ENCODE data around the gene SIGLEC5.

Gene SIGLEC5

DNA sequence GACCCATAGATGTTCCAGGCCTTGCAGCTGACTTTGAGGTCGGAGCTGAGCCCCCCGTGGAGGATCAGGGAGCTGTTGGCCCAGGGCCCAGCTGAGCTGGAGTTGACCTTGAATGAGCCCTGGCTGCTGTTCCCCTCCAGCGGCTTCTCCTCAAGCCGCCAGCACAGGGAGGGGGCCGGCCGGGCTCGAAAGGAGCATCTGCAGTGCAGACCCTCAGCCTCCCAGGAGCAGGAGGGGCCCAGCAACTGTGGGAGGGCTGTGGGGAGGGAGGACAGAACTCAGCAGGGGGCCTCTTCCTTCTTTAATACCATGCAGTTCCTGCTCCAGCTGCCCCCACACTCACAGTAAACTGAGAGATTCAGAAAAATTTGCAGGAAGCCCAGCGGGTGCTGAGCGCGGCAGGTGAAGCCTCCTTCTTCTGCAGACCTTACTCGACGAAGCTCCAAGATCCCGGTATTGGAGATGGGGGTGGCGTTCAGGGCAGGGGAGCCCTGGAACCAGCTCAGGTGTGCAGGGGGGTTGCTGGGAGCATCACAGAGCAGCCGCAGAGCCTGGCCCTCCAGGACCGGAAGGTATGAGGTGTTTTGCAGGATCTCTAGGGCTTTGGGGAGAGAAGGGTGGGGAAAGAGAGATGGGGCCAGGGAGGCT is 2.6 kb downstream of the SIGLEC5 start:
- DNase-seq = no peak

DNA sequence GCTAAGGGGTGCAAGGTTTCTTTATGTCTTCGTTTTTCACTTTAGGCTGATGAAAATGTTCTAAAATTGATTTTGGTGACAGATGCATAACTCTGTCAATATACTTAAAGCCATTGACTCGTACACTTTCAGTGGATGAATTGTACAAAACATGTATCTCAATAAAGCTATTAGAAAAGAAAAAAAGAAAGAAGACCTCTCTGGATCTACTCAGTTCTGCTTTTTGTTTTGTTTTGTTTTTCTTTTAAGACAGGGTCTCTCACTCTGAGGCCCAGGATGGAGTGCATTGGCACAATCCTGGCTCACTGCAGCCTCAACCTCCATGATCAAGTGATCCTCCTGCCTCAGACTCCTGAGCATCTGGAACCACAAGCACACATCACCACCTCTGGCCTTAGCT is 3.5 kb downstream of the SIGLEC5 start:
- no peak for DNase-seq

DNA sequence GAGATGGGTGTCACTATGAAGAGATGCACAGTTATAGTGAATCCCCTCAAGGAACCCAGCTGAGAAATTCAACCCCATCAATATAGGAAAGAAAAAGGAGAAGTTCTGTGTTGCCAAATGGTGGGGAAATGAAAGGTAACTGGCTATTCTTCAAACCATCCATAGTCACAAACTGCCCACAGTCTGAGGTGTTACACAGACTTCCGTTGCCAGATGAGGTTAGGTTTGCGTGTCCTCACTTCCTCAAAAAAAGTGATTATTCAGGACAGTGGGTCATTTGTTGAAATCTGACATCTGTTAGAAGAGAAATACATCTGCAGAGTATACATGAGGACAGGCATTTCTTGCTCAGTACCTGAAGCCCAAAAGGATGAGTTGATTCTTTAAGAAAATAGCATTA is 9.0 kb downstream of the SIGLEC5 start:
- no peak for DNase-seq

DNA sequence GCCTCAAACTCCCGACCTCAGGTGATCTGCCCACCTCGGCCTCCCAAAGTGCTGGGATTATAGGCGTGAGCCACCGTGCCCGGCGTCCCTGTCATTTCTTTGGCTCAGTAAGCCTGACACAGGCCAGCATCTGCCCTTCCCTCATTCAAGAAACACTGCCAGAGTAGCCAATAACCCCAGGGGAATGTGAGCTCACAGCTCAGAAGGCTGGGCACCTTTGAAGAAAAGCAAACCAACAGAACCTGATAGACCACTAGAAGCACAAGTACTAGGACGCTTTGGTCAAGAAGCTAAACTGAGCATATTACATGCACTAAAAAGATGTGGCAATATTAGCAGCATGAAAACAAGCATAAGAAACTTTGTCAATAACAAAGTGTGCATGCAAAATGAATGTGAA is 14.2 kb downstream of the SIGLEC5 start:
- no peak for DNase-seq

DNA sequence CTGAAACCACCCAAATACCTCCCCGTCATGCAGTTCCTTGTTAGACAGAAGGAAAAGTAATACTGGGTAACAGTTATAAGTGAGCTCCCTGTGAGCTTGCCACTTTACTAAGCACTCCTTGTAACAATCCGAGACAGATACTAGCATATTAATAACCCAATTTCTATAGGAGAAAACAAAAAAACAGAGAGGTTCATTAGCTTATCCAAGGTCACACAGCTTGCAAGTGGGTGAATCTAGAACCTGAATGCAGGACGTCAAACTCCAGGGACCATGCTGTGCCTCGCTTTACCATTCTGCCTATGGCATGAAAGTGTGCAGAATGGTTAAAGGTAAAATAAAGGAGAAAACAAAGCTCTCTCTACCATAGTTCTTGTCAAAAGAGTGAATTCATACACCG is 15.4 kb downstream of the SIGLEC5 start:
- DNase-seq = no peak

DNA sequence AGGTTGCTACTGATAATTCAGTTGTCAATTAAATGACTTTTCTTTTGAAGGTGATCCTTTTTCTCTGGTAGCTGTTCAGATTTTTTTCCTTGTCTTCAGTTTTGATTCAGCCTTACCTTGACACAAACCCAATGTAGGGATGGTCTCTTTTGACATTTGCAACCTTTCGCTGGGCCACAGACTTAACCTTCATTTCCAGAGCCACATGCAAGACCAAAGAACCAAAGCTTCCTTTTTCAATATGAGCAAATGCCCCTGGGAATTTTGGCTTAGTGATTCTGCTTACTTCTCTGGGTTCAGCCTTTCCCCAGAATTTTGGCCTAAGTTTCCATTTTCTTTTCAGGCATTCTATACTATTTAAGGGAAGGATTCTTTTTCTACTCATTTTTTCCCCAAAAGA is 19.6 kb downstream of the SIGLEC5 start:
- DNase-seq = no peak

DNA sequence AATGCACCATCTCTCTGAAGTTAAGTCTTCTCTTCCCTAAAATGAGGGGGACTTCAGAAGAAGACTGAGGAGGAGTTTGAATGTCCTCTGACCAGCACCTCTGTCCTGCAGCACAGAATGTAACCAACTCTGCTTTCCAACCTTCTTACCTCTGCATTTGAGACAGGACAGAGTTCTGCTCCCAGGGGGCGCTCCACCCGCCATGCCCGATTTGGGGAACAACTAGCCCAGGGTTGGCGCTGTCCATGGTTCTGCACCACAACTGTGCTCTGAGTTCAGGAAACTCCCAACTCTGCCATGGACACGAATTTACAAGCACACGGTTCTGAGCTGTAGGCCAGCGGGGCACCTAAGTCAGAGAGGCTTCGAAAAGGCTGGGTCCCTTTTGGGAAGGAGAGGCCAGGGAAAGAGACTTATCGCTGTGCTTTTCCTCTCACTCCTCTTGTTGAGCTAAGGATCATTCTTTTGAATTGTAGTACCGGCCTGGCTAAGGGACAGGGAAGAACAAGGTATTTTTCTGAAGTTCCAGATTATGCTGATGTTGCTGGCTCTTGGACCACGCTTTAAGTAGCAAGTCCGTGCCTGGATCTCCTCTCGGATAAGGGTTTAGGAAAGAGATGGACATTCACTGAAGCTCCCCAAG is 22.2 kb downstream of the SIGLEC5 start:
- DNase-seq = peak; percentile 58 to 73

DNA sequence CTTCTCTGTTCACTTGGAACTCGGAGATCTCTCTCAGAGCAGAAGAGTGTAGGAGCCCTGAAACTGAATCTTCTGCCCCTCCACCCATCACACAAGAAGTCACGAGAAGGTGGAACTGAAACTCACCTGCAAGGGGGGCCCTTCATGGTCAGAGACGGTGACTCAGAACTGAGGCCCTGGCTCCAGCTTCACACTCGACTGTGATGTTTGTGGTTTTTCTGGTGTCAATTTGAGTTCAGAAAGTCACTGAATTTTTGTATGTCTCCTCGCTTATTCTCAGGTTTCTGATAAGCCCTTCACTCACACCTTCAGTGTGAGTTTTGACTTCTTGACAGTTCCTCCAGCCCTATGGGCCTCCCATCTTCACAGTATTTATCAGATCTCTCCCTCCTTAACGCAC is 23.1 kb downstream of the SIGLEC5 start:
- DNase-seq = no peak

DNA sequence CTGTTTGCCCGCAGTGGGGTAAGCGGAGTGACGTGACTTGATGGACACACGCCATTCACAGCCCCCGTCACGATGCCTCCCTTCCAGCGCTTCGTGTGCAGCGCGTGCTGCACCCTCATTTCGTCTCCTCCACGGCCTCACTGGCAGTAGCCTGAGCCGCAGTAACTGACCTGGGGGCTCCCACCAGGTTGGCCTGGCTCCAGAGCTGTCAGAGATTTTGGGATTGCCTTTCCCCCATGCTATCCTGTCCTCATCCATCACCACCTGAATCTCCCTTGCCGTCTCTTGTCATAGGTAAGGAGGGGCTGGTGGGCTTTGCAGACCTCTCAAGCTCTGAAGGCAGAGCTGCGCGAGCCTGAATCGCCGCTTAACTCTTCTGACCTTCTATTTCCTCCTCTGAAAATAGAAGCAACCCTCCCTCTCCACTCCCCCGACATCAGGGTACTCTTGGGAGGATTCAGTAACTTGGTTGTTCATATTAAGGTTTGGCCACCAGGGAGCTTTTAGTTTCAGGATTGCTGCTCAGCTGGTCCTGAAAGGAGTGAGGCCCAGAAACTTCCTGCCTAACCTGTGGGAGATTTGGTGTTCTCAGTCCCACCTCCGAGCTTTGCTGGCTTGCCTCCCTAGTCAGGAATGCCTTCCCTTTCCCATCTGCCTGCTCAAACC is 27.9 kb downstream of the SIGLEC5 start:
- DNase-seq = no peak

DNA sequence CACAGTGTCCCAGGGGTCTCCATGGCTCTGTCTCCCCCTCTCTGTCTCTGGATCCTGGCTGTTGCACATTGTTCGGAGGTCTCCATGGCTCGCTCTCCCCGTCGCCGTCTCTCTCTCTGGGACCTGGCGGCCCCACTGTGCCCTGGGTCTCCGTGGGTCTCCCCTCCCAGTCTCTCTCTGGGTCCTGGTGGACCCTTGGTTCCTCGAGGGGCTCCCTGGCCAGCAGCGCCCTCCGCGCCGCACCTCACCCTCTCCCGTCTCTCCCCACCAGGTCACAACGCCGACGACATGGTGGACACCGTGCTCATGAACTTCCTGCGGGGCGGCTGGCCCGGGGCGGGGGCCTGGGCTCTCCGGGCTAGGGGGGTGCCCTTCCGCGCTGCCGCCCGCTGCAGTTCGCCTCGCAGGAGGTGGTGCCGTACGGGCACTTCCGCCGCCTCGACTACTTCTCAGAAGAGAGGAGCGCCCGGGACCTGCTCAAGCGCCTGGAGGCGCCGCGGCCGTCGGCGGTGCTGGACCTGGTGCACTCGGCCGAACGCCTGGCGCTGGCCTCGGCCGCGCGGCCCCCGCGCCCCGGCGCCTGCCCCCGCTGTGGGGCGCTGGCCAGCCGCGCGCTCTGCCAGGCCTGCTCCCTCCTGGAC is 29.1 kb downstream of the SIGLEC5 start:
- no peak for DNase-seq

DNA sequence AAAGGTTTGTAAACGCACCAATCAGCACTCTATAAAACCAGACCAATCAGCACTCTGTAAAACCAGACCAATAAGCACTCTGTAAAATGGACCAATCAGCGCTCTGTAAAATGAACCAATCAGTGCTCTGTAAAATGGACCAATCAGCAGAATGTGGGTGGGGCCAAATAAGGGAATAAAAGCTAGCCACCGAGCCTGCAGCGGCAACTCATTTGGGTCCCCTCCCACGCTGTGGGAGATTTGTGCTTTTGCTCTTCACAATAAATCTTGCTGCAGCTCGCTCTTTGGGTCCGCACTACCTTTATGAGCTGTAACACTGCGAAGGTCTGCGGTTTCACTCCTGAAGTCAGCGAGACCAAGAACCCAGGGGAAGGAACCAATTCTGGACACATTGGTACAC is 31.1 kb downstream of the SIGLEC5 start:
- DNase-seq = no peak

DNA sequence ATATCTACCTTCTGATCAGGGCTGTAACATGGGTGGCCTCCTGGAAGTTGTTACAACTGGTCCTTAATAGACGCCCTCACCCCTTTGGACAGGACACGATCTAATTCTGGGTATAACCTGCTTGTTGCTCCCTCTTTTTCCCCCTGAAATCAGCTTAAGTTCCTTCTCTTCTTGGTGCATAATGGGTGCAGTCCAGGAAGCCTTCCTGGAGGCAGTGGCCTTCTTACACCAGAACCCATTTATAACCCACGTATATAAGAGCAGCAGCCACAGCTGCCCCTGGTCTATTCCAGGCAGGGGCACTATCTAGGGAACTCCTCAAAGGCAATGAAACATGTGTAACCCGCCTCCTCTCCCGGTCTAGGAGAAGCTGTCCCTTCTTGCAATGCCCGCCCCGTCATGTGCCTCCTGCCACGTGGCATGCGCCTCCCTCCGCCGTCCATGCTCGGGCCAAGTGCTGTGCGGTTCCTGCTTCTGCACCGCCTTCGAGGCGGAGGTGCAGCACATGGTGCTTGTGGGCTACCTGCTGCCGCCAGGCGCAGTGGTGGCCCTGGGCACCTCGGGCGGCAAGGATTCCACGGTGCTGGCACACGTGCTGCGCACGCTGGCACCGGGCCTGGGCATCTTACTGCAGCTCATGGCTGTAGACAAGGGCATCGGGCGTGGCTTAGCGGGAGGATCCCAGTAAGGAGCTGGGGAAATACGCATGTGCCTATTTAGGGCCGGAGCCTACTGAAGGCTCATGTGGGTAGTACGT is 31.9 kb downstream of the SIGLEC5 start:
- DNase-seq = no peak

DNA sequence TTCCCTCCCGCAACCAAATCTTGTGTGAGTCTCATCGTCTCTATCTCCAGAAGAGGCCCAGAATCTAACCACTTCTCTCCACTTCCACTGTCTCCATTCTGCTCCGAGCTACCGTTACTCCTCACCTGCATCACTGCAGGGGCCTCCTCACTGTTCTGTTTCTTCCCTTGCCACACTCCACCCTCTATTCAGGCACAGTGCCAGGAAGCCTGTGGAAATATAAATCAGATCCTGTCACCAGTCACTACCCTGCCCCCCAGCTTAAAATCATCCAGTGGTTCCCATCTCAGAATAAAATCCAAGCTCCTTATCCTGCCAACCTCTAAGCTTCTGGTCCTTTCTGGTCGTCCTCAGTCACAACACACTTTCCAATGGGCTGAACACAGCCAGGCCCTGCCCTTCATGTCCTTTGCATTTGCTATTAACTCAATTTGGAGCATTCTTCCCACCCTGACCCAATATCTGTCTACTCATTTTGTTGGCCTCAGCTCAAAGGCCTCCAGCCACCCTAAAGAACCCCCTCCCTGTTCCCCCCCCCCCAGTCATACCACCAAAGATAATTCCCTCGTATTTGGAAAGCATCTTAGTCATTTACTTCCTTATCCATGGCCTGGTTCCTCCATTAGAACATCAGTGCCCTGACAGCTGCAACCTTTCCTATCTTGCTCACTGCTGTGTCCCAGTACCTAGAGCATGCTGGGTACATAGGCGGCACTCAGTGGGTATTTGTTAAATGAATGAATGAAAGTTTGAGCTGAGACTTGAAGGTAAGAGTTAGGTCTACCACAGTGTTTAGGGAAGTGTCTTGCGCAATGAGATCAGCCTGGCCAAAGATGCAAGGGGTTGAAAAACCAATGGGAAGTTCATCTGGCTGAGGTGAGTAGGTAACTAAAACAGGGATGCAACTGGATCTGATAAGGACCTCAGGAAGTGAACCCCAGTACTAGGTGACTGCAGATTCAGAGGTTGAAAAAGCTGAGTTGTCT is 34.7 kb downstream of the SIGLEC5 start:
- DNase-seq = no peak

DNA sequence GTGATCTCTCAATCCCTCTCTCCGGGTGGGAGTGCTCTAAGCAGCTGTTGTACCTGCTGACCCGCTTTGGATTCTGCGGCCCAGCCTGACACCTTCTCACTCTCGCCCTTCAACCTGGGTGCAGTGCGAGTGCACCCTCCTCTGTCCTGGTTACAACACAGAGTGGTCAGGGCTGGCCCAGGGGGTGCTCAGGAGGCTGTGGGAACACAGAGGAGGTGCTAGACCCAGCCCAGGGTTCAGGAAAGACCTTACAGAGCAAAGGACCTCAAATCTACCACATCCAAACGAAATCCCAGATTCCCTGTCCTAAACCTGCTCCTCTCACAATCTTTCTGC is 35.5 kb downstream of the SIGLEC5 start:
- no peak for DNase-seq

DNA sequence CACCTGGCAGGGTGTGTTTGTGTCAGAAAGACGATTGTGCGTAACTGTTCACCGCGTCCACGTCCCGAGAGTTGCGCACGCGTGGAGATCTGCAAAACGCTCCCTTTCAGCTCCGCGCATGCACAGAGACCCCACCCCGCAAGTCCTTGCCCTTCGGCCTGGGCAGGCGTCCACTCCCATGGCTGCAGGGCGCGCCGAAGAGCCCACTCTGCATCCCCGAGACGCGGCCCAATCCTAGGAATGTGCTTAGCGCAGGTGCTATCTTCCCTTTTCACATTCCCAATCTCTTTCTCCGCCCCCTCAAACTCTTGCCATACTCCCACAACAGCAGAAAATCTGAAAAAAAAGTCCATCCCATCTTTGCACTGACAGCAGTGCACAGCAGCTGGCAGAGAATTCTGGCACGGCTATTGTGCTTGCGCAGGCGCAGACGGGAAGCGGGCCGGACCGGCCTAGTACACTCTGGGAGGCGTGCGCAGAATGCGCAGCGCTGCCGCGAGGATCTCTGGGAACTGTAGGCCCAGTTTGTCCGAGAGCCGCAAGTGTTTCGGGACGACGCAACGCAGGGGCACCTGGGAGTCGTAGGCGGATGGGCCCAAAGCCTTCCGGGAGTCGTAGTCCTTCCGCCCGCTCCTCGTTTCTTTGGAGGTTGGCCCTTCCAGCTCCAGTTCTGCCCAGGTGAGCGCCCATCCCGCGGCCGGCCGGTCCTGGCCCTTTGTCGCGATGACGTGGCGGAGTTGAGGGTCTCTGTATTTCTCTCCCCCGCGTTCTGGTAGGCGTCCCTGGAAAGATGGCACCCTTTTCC is 36.0 kb downstream of the SIGLEC5 start:
- DNase-seq = peak; percentile 83 to 87

DNA sequence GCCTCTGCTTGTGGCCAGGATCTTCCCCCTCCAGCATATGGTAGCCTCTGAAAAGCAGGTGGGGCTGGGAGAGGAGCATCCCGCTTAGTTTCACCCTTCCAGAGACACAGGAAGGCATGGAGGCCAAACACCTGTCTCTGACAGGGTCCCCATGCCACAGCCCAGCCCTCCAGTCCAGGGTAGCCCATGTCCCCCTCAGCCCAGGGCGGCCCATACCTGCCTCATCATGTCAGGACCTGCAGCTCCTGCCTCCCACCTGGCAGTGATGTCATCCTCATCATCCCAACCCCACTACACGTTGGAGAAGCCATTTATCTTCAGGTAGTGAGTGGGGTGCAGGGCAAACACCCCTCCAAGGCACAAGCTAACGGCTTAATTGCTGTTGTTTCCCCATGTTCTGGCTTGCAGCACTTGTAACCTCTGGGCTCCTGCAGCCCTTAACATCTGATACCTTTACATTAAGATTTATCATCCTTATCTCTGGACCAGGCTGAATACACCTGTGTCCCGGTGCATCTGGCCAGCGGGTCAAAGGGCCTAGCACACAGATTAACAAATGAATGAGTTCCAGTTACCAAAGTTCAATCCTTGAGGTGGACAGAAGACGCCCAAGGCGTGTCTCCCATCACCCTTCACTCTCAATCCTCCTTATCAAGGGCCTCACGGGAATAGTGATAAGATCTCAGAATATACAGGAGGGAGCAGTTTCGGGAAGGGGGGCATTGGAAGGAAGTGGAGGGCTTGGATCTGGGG is 36.9 kb downstream of the SIGLEC5 start:
- no peak for DNase-seq

DNA sequence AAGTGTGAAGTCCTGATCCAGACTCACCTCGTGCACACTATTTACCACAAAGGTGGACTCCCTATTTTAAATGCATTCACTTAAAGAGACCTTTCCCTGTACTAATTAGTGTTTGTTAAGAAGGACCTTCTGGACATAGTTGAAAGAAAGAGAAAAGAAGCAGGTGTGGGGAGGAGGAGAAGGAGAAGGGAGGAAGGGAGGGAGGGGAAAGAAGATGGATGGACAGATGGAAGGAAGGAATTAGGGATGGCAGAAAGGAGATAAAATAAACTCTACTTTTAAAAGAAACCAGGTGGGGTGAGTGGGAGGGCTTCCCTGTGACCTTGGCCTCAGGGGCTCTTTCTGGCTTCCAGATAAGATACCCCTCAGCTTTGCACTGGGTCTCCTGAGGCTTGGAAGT is 37.7 kb downstream of the SIGLEC5 start:
- DNase-seq = no peak

DNA sequence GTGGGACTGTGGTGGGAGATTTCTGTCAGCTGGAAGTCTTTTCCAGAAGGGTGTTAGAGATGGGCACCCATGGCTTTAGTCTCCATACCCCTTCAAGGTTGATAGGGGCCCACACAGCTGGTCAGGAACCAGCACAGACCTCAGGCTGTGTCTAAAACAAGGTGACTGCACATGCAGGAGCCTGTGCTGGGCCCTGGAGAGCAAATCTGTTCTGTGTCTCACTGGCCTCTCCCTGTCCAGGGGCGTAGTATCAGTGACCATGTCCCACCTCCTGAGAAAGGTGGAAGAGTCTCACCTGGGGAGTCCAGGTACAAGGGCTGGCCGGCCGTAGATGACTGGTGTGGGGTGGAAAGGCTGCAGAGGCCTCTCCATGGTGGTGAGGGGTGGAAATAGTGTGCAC is 39.8 kb downstream of the SIGLEC5 start:
- no peak for DNase-seq

DNA sequence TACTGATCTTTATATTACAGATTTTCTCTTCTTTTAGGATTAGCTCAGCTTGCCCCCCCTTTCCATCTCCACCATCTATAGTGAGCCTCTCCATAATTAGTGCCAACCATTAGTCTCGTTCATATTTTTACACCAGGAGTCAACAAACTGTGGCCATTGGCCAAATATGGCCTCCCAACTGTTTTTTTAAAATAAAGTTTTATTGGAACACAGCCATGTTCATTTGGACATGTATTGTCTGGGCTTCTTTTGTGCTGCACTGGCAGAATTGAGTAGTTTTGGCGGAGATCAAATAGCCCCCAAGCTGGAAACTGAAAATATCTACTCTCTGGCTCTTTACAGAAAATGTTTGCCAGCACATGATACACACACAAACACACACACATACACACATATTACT is 40.7 kb downstream of the SIGLEC5 start:
- no peak for DNase-seq

All from bone marrow (tissue), 2 donors.